Muscle of leg (tissue), 11 donors: ENCODE data around the gene FBXL13. TPM values are rescaled to one million over a fixed set of nuclear protein-coding genes. Genes with fewer than 3 reads are reported as not detected.
"Not testable (repeated sequence)": the region's sequence is repeated elsewhere in the genome, so short reads cannot be mapped to it uniquely, and the experiment has no call there.

ENCODE experiments used
- DNase-seq: peaks from one replicate; pipeline ENCODE4 v3.0.0; 2013
- H3K27ac ChIP-seq: one replicate; pipeline ENCODE4 v1.5.1; 2013; ENCODE audit warnings: mild to moderate bottlenecking, low read length, control low read depth
- H3K27me3 ChIP-seq: one replicate; pipeline ENCODE4 v1.6.1; 2013; ENCODE audit warnings: low read length; ENCODE audit not compliant: control insufficient read depth, insufficient read depth
- H3K36me3 ChIP-seq: one replicate; pipeline ENCODE4 v1.6.1; 2013; ENCODE audit warnings: low read length; ENCODE audit not compliant: control insufficient read depth, insufficient read depth
- H3K4me1 ChIP-seq: one replicate; pipeline ENCODE4 v1.6.1; 2013; ENCODE audit warnings: low read length; ENCODE audit not compliant: control insufficient read depth, insufficient read depth
- H3K4me3 ChIP-seq: one replicate; pipeline ENCODE4 v1.5.1; 2013; ENCODE audit warnings: low read length, control low read depth
- H3K9me3 ChIP-seq: replicated peaks from 2 replicates; pipeline ENCODE4 v1.6.1; 2013; ENCODE audit warnings: low read depth, low read length; ENCODE audit not compliant: control insufficient read depth
- WGBS: methylation state at CpG from one replicate; pipeline ENCODE4 v1.1.5; 2013; ENCODE audit warnings: missing lambda C conversion rate; ENCODE audit not compliant: insufficient coverage; 5-methylcytosine and 5-hydroxymethylcytosine counted together
- polyA plus RNA-seq, 8 donors: library from polyadenylated mRNA; unstranded; fragments of 120-200 nt; gene quantifications; one replicate each; pipeline versions ENCODE4 v1.2.1 to v1.2.3, GENCODE V29; 2013; ENCODE audit warnings: inconsistent platforms in 1 of 8, low replicate concordance in 1 of 8; ENCODE audit not compliant: insufficient read length in 8 of 8, insufficient read depth in 1 of 8
- total RNA-seq: library from RNA; stranded (reverse); fragments of 120-200 nt; gene quantifications from one replicate; pipeline ENCODE4 v1.2.4, GENCODE V29; 2013

FBXL13 gene
- total and polyA plus RNA-seq, 9 donors, result 0.47 to 1.2 (median 0.74) TPM

GRCh38 chr7:103113164-103113563, 38.6 kb upstream of the FBXL13 start:
- Histone ChIP-seq H3K36me3 (peaks cover 6% of the 10 kb centered on the region), H3K4me1 (no peaks in the 10 kb centered on the region), H3K4me3 (no peak overlapping the region), H3K27ac (no peak overlapping the region), H3K27me3 (no peaks in the 10 kb centered on the region), H3K9me3 (no peaks in the 10 kb centered on the region)
- no peak for DNase-seq
- WGBS, result no CpG with 5 or more reads among the region's 2 CpGs

GRCh38 chr7:103106703-103107070, 32.1 kb upstream of the FBXL13 start:
- not testable (repeated sequence) for H3K9me3 ChIP-seq, H3K36me3 ChIP-seq, H3K27me3 ChIP-seq, H3K4me3 ChIP-seq, H3K27ac ChIP-seq, DNase-seq, H3K4me1 ChIP-seq
- 53% methylated on average over 5 of the region's 6 CpGs for WGBS

GRCh38 chr7:103106005-103106702, 31.6 kb upstream of the FBXL13 start:
- H3K27me3 ChIP-seq, result no peaks in the 10 kb centered on the region
- no peak overlapping the region for H3K4me3 ChIP-seq
- H3K27ac ChIP-seq, result no peak overlapping the region
- H3K4me1 ChIP-seq, result no peaks in the 10 kb centered on the region
- no peak for DNase-seq
- no peaks in the 10 kb centered on the region for H3K9me3 ChIP-seq
- 49% methylated on average over 8 of the region's 12 CpGs for WGBS
- H3K36me3 ChIP-seq, result peaks cover 4% of the 10 kb centered on the region

- H3K36me3 ChIP-seq, result peaks cover 14% of the 10 kb centered on the region
- no peak for DNase-seq
- H3K9me3 ChIP-seq, result no peaks in the 10 kb centered on the region
These were observed 26.9 kb upstream of the FBXL13 start for GRCh38 chr7:103101543-103101942.

GRCh38 chr7:103100348-103100747, 25.8 kb upstream of the FBXL13 start:
- Histone ChIP-seq H3K4me3 (no peak overlapping the region), H3K27me3 (no peaks in the 10 kb centered on the region), H3K36me3 (peaks cover 20% of the 10 kb centered on the region), H3K9me3 (no peaks in the 10 kb centered on the region), H3K27ac (no peak overlapping the region), H3K4me1 (no peaks in the 10 kb centered on the region)
- no CpG with 5 or more reads among the region's 3 CpGs for WGBS
- DNase-seq, result no peak

More at GRCh38 chr7:103101543-103101942, 26.9 kb upstream of the FBXL13 start:
- Histone ChIP-seq H3K4me3 (no peak overlapping the region), H3K27ac (no peak overlapping the region), H3K4me1 (no peaks in the 10 kb centered on the region), H3K27me3 (no peaks in the 10 kb centered on the region)
- 100% methylated on average over 1 of the region's 2 CpGs for WGBS

GRCh38 chr7:103097041-103097440, 22.4 kb upstream of the FBXL13 start:
- Histone ChIP-seq H3K9me3 (no peaks in the 10 kb centered on the region), H3K27ac (no peak overlapping the region), H3K27me3 (no peaks in the 10 kb centered on the region), H3K36me3 (peaks cover 22% of the 10 kb centered on the region), H3K4me3 (no peak overlapping the region), H3K4me1 (no peaks in the 10 kb centered on the region)
- no peak for DNase-seq
- 100% methylated on average over 1 of the region's 2 CpGs for WGBS

- DNase-seq, H3K9me3 ChIP-seq, H3K27ac ChIP-seq, H3K4me1 ChIP-seq, H3K4me3 ChIP-seq, H3K27me3 ChIP-seq: not testable (repeated sequence)
- H3K36me3 ChIP-seq, result peaks cover 21% of the 10 kb centered on the region
- WGBS, result no CpG with 5 or more reads among the region's 2 CpGs
These were observed 21.0 kb upstream of the FBXL13 start for GRCh38 chr7:103095558-103095957.

GRCh38 chr7:103094102-103094501, 19.5 kb upstream of the FBXL13 start:
- DNase-seq, result no peak
- Histone ChIP-seq H3K27ac (no peak overlapping the region), H3K9me3 (no peaks in the 10 kb centered on the region), H3K4me3 (no peak overlapping the region), H3K36me3 (peaks cover 26% of the 10 kb centered on the region), H3K4me1 (no peaks in the 10 kb centered on the region), H3K27me3 (no peaks in the 10 kb centered on the region)
- no CpG with 5 or more reads among the region's 3 CpGs for WGBS

GRCh38 chr7:103093429-103093828, 18.8 kb upstream of the FBXL13 start:
- Histone ChIP-seq H3K36me3 (peaks cover 32% of the 10 kb centered on the region), H3K9me3 (no peaks in the 10 kb centered on the region), H3K4me3 (no peak overlapping the region), H3K27ac (no peak overlapping the region), H3K4me1 (no peaks in the 10 kb centered on the region), H3K27me3 (no peaks in the 10 kb centered on the region)
- WGBS, result no CpG with 5 or more reads among the region's 1 CpG
- DNase-seq, result peak; percentile 16

- WGBS, result no CpG with 5 or more reads among the region's 4 CpGs
- H3K4me1 ChIP-seq, H3K27me3 ChIP-seq, H3K9me3 ChIP-seq, H3K27ac ChIP-seq, H3K4me3 ChIP-seq, DNase-seq: not testable (repeated sequence)
- H3K36me3 ChIP-seq, result peaks cover 29% of the 10 kb centered on the region
These were observed 17.7 kb upstream of the FBXL13 start for GRCh38 chr7:103092321-103092720.

- Histone ChIP-seq H3K9me3 (no peaks in the 10 kb centered on the region), H3K4me3 (no peak overlapping the region), H3K4me1 (no peaks in the 10 kb centered on the region), H3K27me3 (no peaks in the 10 kb centered on the region), H3K36me3 (peaks cover 7% of the 10 kb centered on the region), H3K27ac (no peak overlapping the region)
- DNase-seq, result no peak
- WGBS, result 100% methylated on average over 1 of the region's 3 CpGs
These were observed 8.6 kb upstream of the FBXL13 start for GRCh38 chr7:103083210-103083609.
